Loucy (cell line): ENCODE results near the gene SSBP3.

Experiments used
- H2AFZ ChIP-seq: fragments of 200-600 bp; sonication (generic); 2 replicates; pipeline ENCODE4 v1.6.0; 2016; ENCODE audit warnings: antibody characterized with exemption, mild to moderate bottlenecking, low read length, moderate library complexity
- H3F3A ChIP-seq: fragments of 200-600 bp; 2 replicates; pipeline ENCODE4 v1.6.0; 2016; ENCODE audit warnings: antibody characterized with exemption, low read depth, mild to moderate bottlenecking
- H3K27me3 ChIP-seq: fragments of 200-600 bp; sonication (generic); 2 replicates; pipeline ENCODE4 v1.6.1; 2014; ENCODE audit warnings: low read length, mild to moderate bottlenecking; ENCODE audit not compliant: insufficient read depth, poor library complexity, severe bottlenecking
- H3K36me3 ChIP-seq: fragments of 200-600 bp; sonication (generic); 2 replicates; pipeline ENCODE4 v1.6.1; 2016; ENCODE audit warnings: low read length; ENCODE audit not compliant: insufficient read depth
- H3K4me1 ChIP-seq: fragments of 200-600 bp; sonication (generic); 2 replicates; pipeline ENCODE4 v1.5.1; 2014; ENCODE audit warnings: low read length, mild to moderate bottlenecking; ENCODE audit not compliant: insufficient read depth, poor library complexity, severe bottlenecking
- H3K4me2 ChIP-seq: fragments of 200-600 bp; sonication (generic); 2 replicates; pipeline ENCODE4 v1.6.0; 2014; ENCODE audit warnings: antibody characterized with exemption, low read length, low read depth, mild to moderate bottlenecking; ENCODE audit not compliant: poor library complexity, severe bottlenecking
- H3K4me3 ChIP-seq: fragments of 200-600 bp; sonication (generic); 2 replicates; pipeline ENCODE4 v1.5.1; 2014; ENCODE audit warnings: low read length, mild to moderate bottlenecking, mixed read lengths; ENCODE audit not compliant: poor library complexity, severe bottlenecking
- H3K79me2 ChIP-seq: fragments of 200-600 bp; sonication (generic); 2 replicates; pipeline ENCODE4 v1.6.1; 2014; ENCODE audit warnings: low read length; ENCODE audit not compliant: insufficient read depth
- H3K9ac ChIP-seq: fragments of 200-600 bp; sonication (generic); 2 replicates; pipeline ENCODE4 v1.6.0; 2014; ENCODE audit warnings: mild to moderate bottlenecking, low read depth, low read length, moderate library complexity; ENCODE audit not compliant: poor library complexity, severe bottlenecking
- H3K9me2 ChIP-seq: fragments of 200-600 bp; sonication (generic); replicated peaks from 2 replicates; pipeline ENCODE4 v1.6.1; 2016; ENCODE audit warnings: low read depth, low read length, mixed read lengths
- H3K9me3 ChIP-seq: fragments of 200-600 bp; sonication (generic); 2 replicates; pipeline ENCODE4 v1.6.1; 2014; ENCODE audit warnings: mild to moderate bottlenecking, antibody characterized with exemption, low read length, low read depth; ENCODE audit not compliant: insufficient read depth
- H4K20me1 ChIP-seq: fragments of 200-600 bp; sonication (generic); 2 replicates; pipeline ENCODE4 v1.6.0; 2014; ENCODE audit warnings: antibody characterized with exemption, low read length, mild to moderate bottlenecking; ENCODE audit not compliant: insufficient read depth, poor library complexity, severe bottlenecking
- CTCF ChIP-seq: fragments of 200-600 bp; sonication (generic); conservative IDR thresholded peaks from 2 replicates; pipeline ENCODE4 v1.5.1; 2014; ENCODE audit warnings: mild to moderate bottlenecking, antibody characterized with exemption, low read length
- EZH2phosphoT487 ChIP-seq: fragments of 200-600 bp; IDR thresholded peaks from 2 replicates; pipeline ENCODE4 v1.6.1; 2018; ENCODE audit warnings: antibody characterized with exemption, mild to moderate bottlenecking, moderate library complexity, borderline replicate concordance

SSBP3 gene

GRCh38 chr1:54400329-54400728 is 5.9 kb downstream of the SSBP3 start:
- H4K20me1 ChIP-seq = peaks cover 63% of the 10 kb centered on the region
- peak overlapping the region; percentile 13 for H3K4me3 ChIP-seq
- TF ChIP-seq CTCF (no peak), EZH2phosphoT487 (no peak)
- H3K4me2 ChIP-seq = peak overlapping the region; percentile 98
- peaks cover 98% of the 10 kb centered on the region for H3K79me2 ChIP-seq
- H3K27me3 ChIP-seq = no peaks in the 10 kb centered on the region
- no peaks in the 10 kb centered on the region for H3F3A ChIP-seq
- H3K9me2 ChIP-seq = no peaks in the 10 kb centered on the region
- H3K9me3 ChIP-seq = no peaks in the 10 kb centered on the region
- H3K9ac ChIP-seq = no peak overlapping the region
- H2AFZ ChIP-seq = no peak overlapping the region
- peaks cover 45% of the 10 kb centered on the region for H3K4me1 ChIP-seq
- peaks cover 48% of the 10 kb centered on the region; the same call in 1 of the 2 replicates for H3K36me3 ChIP-seq

DNA sequence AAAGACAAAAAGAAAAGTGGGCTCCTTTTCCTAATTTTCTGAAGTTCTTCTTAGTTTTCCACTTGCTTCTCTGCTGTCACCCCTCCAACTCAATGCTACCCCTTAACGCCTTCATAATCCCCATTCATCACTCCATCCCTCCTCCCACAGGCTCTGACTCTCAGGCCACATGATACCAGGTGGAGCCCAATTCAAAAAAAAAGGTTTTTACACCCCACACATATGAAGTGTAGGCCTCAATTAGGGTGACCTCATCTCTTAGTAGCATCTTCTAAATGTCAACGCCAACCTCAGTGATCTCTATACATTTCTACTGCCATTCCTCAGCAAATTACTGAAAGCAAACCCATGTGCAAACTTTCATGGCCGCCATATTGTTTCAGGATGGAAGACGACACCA is 6.4 kb downstream of the SSBP3 start:
- H4K20me1 ChIP-seq = peaks cover 62% of the 10 kb centered on the region
- H3K79me2 ChIP-seq = peaks cover 98% of the 10 kb centered on the region
- no peak overlapping the region for H2AFZ ChIP-seq
- H3F3A ChIP-seq = no peaks in the 10 kb centered on the region
- H3K4me2 ChIP-seq = no peak overlapping the region
- peaks cover 44% of the 10 kb centered on the region for H3K4me1 ChIP-seq
- H3K9me2 ChIP-seq = no peaks in the 10 kb centered on the region
- no peaks in the 10 kb centered on the region for H3K27me3 ChIP-seq
- no peak overlapping the region for H3K9ac ChIP-seq
- TF ChIP-seq EZH2phosphoT487 (no peak), CTCF (no peak)
- H3K9me3 ChIP-seq = no peaks in the 10 kb centered on the region
- no peak overlapping the region for H3K4me3 ChIP-seq
- H3K36me3 ChIP-seq = peaks cover 53% of the 10 kb centered on the region; the same call in 1 of the 2 replicates

DNA sequence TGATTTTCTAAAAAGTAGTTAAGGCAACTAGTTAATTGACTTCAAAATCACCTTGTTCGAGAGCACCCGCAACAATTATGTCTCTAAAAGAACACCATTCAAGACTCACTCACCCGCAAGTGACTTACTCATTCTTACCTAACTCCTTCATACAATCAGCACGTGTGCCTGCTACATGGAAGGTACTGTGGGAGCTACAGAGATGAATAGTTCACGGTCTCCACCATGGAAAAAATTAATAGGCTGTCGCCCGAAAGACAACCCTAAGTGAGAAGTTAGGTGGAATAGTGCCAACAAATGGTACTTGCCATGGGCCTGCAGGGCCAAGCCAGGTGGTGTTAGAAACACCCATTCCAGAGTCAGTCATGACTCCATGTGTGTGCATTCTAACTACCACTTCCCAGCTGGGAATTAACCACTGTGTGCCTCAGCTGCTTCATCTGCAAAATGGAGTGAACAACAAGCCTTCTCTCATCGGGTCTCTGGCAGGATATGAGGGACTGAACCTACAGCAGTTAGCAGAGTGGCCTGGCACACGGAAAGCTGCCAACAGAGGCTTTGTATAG is 7.1 kb downstream of the SSBP3 start:
- H3K27me3 ChIP-seq = no peaks in the 10 kb centered on the region
- H3K4me2 ChIP-seq = no peak overlapping the region
- H3K9ac ChIP-seq = no peak overlapping the region
- H3K9me3 ChIP-seq = no peaks in the 10 kb centered on the region
- no peaks in the 10 kb centered on the region for H3K9me2 ChIP-seq
- no peak overlapping the region for H2AFZ ChIP-seq
- H3F3A ChIP-seq = no peaks in the 10 kb centered on the region
- peaks cover 98% of the 10 kb centered on the region for H3K79me2 ChIP-seq
- H3K36me3 ChIP-seq = peaks cover 57% of the 10 kb centered on the region; the same call in 1 of the 2 replicates
- H3K4me3 ChIP-seq = no peak overlapping the region
- H3K4me1 ChIP-seq = peaks cover 37% of the 10 kb centered on the region
- peaks cover 58% of the 10 kb centered on the region for H4K20me1 ChIP-seq
- no peak for TF ChIP-seq CTCF
- TF ChIP-seq EZH2phosphoT487 = no peak
